Sciatic nerve (tissue), 2 donors: ENCODE measurements around the gene SETD7. TPM values are rescaled to one million over a fixed set of nuclear protein-coding genes. Genes with fewer than 3 reads are reported as not detected.

ENCODE experiments used
- ATAC-seq: fragments of 200-7000 bp; cut with Tn5 transposase; one replicate; pipeline ENCODE4 v1.9.1; 2020; ENCODE audit warnings: mild to moderate bottlenecking, moderate library complexity
- DNase-seq: peaks from one replicate; pipeline ENCODE4 v3.0.0-alpha.2; 2020; ENCODE audit warnings: low spot score
- intact Hi-C: fragments of 100-400 bp; cut with DNase I; formaldehyde crosslinking; loops from one replicate; pipeline ENCODE4 v1.14.2; 2022
- total RNA-seq: library from RNA; stranded (reverse); fragmentation: NEBNext Ultra II Directional; extraction: Animal tissue kit (Norgen Biotek cat#: 25700); gene quantifications from one replicate; pipeline ENCODE4 v1.2.1, GENCODE V29; 2021
- donor health status: DM: no; HTN: no; CAD: no.
- donor health status: DM: no; HTN: no; CAD: no.

Gene SETD7
- total RNA-seq, 1 donor from 2014 or later: 56.9 TPM

DNA sequence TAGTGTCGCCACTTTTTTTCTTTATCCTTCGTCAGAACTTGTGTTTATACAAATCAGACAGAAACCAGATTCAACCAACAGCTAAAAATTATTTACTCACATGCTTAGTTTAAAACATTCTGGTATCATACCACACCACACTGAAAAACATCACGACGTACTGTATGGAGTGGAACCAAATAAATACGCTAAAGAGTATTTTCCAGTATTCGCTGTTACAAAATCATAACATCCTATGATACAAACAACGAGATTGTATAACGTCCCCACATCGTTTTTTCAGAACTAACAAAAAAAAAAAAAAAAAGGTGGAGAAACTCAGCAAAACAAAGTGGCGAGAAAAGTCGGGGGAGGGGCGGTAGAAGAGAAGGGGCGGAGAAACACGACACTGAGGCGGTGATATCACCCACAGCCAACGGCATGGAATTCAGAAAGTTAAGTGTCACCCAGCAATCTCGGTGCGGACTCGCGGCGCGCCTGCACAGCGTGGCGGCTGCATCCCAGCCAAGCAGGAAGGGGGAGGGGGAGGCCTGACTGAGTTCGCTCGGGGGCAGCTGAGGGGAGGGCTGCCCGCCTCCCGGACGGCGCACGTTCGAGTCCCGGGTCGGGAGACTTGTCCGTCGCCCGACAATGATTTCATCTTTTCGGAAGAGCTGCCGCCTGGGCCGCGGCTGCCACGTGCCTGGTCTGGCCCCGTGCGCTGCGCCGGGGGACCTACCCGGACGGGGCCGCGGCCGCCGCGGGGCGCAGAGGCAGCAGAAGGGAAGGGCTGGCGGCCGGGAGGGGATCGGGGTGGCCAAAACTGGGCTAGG lies 920 bp downstream of the SETD7 start:
- ATAC-seq (peak; percentile 87), DNase-seq (peak; percentile 95)
- intact Hi-C loops: loop anchor here (5.0 kb wide), 1 partner anchor 1922 kb away; no protein-coding TSS in a partner anchor

- ATAC-seq: no peak
- intact Hi-C loops: no loop called here
Observed at GRCh38 chr4:139554642-139554892, 1.5 kb downstream of the SETD7 start.

DNA sequence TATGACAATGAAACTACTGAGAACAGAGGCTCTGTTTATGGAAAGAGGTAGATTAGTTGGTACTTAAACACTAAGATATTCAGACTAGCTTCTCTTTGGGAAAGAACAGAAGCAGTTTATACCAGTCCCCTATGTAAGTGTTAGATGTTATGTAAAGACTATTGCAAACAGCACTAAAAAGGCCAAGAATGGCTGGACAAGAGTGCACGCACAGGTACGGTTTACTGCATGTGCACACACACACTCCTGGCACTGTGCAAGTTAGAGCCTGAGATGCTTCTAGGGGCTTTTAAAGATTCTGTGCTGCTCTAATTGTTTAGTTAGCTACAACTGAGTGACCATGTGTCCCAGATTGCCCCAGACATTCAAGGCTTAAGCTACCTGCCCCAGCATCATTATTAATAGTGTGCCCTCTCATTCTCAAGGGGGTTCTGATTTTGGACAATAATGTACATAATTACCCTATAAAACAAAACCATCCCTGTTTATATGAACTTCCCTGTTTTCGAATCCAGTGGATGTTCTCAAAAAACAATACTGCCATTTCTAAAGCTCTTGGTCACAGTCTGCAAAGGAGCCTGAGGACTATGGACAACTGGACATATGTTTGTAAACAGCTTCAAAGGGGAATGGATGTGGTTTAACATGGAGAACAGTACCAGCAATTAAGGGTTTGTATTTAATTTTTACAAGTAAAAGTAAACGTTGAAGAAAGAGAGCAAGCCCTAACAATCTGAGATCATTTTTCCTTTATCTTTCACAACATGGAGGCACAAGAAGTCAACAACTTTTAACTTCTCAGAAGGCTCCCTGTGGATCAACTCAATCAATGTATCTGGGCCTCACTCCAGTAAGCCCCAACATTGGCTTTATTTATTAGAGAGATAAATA lies 2.0 kb downstream of the SETD7 start:
- intact Hi-C loops: no loop called here
- ATAC-seq (no peak), DNase-seq (no peak)

More at GRCh38 chr4:139554642-139554892, 1.5 kb downstream of the SETD7 start:
- DNase-seq: no peak

- no peak for DNase-seq
- no peak for ATAC-seq
- intact Hi-C loops: no loop called here
Observed at GRCh38 chr4:139552517-139553307, 3.3 kb downstream of the SETD7 start.

GRCh38 chr4:139550724-139551429 lies 5.1 kb downstream of the SETD7 start:
- ATAC-seq (peak; percentile 31), DNase-seq (no peak)
- intact Hi-C loops: no loop called here

DNA sequence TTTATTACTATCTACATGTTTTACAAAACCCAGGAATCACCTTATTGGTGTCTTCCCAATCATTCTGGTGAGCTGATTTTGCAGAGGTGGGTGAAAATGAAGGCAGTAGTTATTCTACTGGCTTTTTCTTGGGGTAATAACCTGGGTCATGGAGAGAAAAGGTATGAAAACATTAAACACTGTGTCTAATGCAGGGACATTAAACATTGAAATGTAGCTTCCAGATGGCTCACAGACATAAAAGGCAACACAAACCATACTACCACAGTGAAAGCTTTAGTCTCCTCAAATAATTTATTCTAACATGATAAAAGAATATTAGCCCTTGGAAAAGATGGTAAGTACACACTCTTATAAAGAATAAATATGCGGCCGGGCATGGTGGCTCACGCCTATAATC lies 8.0 kb downstream of the SETD7 start:
- intact Hi-C loops: no loop called here
- ATAC-seq: no peak

GRCh38 chr4:139540632-139541031 lies 15.4 kb downstream of the SETD7 start:
- intact Hi-C loops: no loop called here
- ATAC-seq (no peak), DNase-seq (no peak)

More for the DNA sequence above, 8.0 kb downstream of the SETD7 start:
- no peak for DNase-seq

GRCh38 chr4:139540161-139540560 lies 15.9 kb downstream of the SETD7 start:
- intact Hi-C loops: no loop called here
- ATAC-seq (no peak), DNase-seq (no peak)

DNA sequence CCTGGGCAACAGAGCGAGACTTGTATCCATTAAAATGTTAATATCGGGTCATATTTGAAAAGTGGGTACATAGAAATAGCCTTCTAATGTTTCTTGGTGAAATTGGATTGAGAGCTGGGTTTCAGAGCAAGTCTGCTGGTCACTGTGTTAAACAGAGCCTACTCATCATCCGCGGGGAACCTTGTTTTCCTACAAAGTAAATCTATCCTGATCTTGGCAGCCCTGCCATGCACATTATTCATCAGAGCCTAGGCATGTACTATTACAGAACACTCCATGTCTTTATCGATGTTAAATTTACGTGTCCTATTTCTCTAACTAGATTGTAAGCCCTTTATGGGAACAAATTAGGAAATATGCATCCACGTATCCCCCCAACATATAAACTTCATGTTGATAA lies 18.7 kb downstream of the SETD7 start:
- no peak for DNase-seq
- no peak for ATAC-seq
- intact Hi-C loops: no loop called here

GRCh38 chr4:139535871-139536234 lies 20.2 kb downstream of the SETD7 start:
- no peak for ATAC-seq
- intact Hi-C loops: no loop called here
- no peak for DNase-seq

DNA sequence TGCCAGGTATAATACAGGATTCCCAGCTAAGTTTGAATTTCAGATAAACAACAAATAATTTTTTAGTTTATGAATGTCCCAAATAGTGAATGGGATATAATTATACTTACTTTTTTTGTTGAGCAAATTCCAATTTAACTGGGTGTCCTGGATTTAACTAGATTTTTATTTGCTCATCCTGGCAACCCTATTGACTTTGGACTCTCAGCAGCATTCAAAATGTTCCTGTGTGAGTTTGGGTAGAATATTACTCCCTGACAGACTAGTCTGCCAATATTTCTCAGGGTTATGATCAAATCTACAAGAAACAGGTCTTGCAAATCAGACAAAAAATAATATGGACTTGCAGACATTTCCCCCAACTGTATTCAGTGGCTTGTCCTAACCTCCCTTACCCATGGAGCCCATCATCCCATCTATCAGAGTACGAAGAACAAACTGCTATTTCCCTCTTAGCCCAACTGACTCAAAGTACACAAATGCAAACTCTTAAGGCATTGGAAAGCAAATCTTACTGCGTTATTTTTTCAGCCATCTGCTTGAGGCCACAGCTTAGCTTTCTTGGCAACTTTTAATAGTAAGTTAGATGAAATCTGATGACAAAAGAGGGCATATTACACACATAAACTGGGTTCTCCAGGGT lies 20.7 kb downstream of the SETD7 start:
- ATAC-seq (peak; percentile 45), DNase-seq (no peak)
- intact Hi-C loops: no loop called here

- intact Hi-C loops: no loop called here
- DNase-seq (no peak), ATAC-seq (no peak)
Observed at GRCh38 chr4:139534287-139534950, 21.6 kb downstream of the SETD7 start.

DNA sequence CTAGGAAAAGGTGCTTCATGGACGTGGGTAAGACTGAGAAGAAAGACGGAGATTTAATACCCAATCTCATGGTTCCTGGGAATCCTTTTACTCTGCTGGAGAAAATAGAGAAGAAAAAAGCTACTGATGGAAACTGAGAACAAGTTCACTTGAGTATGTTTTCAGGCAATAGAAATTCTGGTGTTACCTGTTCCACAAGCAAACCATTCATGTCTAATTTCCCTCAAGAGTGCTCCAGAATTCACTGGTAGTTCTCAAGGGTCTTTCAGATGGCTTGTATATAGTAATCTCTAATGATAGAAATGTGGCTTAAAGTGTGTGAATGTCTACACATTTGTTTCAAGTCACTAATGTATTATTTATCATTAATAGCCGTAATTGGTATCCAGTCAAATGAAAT lies 22.5 kb downstream of the SETD7 start:
- intact Hi-C loops: no loop called here
- no peak for ATAC-seq
- DNase-seq: no peak

- intact Hi-C loops: no loop called here
- DNase-seq (no peak), ATAC-seq (no peak)
Observed at GRCh38 chr4:139532947-139533346, 23.1 kb downstream of the SETD7 start.

- intact Hi-C loops: no loop called here
- ATAC-seq: peak; percentile 25
- DNase-seq: peak; percentile 71
Observed at GRCh38 chr4:139530833-139531427, 25.1 kb downstream of the SETD7 start.

- intact Hi-C loops: no loop called here
- DNase-seq: peak; percentile 78
- peak; percentile 97 for ATAC-seq
Observed at GRCh38 chr4:139528377-139529005, 27.5 kb downstream of the SETD7 start.

DNA sequence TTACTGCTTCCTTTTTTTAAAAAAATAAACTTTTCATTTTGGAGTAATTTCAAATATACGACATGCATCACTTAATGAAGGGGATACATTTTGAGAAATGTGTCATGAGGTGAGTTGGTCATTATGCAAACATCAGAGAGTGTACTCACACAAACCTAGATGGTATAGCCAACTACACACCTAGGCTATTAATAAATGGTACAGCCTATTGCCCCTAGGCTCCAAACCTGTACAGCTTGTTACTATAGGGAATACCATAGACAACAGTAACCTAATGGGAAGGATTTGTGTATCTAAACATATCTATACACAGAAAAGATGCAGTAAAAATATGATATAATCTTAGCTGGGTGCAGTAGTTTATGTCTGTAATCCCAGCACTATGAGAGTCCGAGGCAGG lies 29.1 kb downstream of the SETD7 start:
- DNase-seq: no peak
- no peak for ATAC-seq
- intact Hi-C loops: no loop called here
